Body of pancreas (tissue), 4 donors: ENCODE data around the gene FBXO8.

Experiments used
- POLR2A ChIP-seq, 3 donors: fragments of 450-650 bp; IDR thresholded peaks; one replicate each; pipeline ENCODE4 v1.6.1; 2016; ENCODE audit warnings: antibody characterized with exemption in 3 of 3, mild to moderate bottlenecking in 2 of 3
- TF ChIP-seq, protein P1 (sequence below), 7 experiments: fragments of 450-650 bp in 4 of 7; fragments of 200-600 bp in 3 of 7; sonication (generic) in 3 of 7; IDR thresholded peaks; one replicate each; pipeline ENCODE4 v1.5.1; 2016 to 2019; ENCODE audit warnings: antibody characterized with exemption in 7 of 7

DNA sequence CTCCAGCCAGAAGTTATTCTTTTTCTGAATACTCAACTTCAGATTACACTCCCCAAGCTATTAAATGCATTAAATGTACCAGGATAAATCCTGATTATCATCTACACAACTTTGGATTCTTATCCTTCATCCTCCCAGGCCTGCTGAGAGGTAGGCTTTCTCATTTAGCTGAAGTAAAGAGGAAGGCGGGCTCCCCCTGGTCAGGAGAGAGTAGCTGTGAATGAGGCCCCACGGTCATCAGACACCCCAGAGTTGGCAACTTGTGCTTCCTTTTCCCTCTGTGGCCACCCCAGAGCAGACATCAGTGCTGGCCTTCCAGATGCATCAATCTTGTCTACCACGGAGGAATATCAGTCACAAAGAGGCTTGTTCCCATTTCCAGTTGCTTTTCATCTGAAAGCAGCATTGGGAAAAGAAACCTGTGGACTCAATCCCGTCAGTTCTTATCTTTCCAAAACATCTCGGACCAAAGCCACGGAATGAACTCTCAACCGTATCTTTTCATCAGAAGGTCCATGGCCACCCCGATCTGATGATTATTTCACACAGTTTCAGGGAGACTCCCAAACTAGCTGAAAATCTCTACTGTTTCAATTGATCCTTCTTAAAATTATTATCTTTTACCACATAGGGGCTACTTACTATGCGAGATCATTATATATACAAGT, 79.2 kb downstream of the FBXO8 start:
- TF ChIP-seq POLR2A (IDR thresholded peaks at IDR 0.05), result no peak
- TF ChIP-seq, protein P1, sequence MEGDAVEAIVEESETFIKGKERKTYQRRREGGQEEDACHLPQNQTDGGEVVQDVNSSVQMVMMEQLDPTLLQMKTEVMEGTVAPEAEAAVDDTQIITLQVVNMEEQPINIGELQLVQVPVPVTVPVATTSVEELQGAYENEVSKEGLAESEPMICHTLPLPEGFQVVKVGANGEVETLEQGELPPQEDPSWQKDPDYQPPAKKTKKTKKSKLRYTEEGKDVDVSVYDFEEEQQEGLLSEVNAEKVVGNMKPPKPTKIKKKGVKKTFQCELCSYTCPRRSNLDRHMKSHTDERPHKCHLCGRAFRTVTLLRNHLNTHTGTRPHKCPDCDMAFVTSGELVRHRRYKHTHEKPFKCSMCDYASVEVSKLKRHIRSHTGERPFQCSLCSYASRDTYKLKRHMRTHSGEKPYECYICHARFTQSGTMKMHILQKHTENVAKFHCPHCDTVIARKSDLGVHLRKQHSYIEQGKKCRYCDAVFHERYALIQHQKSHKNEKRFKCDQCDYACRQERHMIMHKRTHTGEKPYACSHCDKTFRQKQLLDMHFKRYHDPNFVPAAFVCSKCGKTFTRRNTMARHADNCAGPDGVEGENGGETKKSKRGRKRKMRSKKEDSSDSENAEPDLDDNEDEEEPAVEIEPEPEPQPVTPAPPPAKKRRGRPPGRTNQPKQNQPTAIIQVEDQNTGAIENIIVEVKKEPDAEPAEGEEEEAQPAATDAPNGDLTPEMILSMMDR (IDR thresholded peaks at IDR 0.05), result no peak
